ENCODE data around the gene TSPEAR. TPM values are rescaled to one million over a fixed set of nuclear protein-coding genes. Genes with fewer than 3 reads are reported as not detected.

TSPEAR gene
- total RNA-seq, 2 experiments from 2014 or later = not detected

DNA sequence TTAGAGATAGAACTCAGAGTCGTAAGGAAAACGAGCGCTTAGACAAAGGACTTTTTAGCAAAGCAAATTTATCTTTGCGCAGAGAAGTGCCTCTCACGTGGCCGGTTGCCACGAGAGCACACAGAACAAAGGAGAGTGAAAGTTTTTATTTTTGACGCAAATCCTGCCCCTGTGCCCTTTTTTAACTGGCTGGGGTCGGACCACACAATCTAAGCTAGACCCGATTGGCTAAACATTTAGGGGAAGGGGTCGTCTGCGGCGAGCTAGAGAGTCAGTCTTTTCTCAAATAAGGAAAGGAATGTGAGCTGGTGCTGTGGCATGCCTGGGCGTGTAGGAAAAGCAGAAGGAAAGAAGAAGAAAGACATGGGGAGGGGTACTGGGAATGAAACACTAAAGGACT lies 162.4 kb downstream of the TSPEAR start:
- intact Hi-C loops (cut with DNase I, micrococcal nuclease) = loop anchor here (5.0 to 10.0 kb wide), 2 partner anchors 66 to 108 kb away; partner anchors contain the start of genes KRTAP10-8 (in 1 of the 2) and KRTAP12-3 (in 1 of the 2)
- H3K4me1 Mint-ChIP-seq (ENCODE audit: low read depth) = peaks cover 33% of the 10 kb centered on the region
- POLR2A ChIA-PET = interaction anchor here (2.4 kb wide), 1 partner anchor 70 kb away, joined by 19 read pairs; no protein-coding TSS in a partner anchor
- DNase-seq = no peak
- peaks cover 15 to 18% of the 10 kb centered on the region in 2 experiments for H3K9me3 ChIP-seq (ENCODE audit: control insufficient read depth in 1 of 2, insufficient read depth in 1 of 2, low read length in 2 of 2)
- CTCF ChIA-PET = no interaction called here
- H3K36me3 Mint-ChIP-seq (ENCODE audit: low read depth) = peaks cover 45% of the 10 kb centered on the region
- H3K27ac ChIP-seq (ENCODE audit: low read depth in 1 of 2, low read length in 2 of 2) = no peak overlapping the region
- peak overlapping the region; percentile 90 for H3K27ac Mint-ChIP-seq
- TF ChIP-seq, protein P1, sequence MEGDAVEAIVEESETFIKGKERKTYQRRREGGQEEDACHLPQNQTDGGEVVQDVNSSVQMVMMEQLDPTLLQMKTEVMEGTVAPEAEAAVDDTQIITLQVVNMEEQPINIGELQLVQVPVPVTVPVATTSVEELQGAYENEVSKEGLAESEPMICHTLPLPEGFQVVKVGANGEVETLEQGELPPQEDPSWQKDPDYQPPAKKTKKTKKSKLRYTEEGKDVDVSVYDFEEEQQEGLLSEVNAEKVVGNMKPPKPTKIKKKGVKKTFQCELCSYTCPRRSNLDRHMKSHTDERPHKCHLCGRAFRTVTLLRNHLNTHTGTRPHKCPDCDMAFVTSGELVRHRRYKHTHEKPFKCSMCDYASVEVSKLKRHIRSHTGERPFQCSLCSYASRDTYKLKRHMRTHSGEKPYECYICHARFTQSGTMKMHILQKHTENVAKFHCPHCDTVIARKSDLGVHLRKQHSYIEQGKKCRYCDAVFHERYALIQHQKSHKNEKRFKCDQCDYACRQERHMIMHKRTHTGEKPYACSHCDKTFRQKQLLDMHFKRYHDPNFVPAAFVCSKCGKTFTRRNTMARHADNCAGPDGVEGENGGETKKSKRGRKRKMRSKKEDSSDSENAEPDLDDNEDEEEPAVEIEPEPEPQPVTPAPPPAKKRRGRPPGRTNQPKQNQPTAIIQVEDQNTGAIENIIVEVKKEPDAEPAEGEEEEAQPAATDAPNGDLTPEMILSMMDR (IDR thresholded peaks at IDR 0.05) = no peak
- no peaks in the 10 kb centered on the region for H3K27me3 Mint-ChIP-seq
- peaks cover 18% of the 10 kb centered on the region for H3K4me1 ChIP-seq (ENCODE audit: insufficient read depth, low read length)
- no peak for ATAC-seq (ENCODE audit: poor library complexity)
- peaks cover 24% of the 10 kb centered on the region for H3K9me3 Mint-ChIP-seq
- no peaks in the 10 kb centered on the region for H3K27me3 ChIP-seq (ENCODE audit: control insufficient read depth in 1 of 2, insufficient read depth in 2 of 2, low read length in 2 of 2)
- H3K4me3 Mint-ChIP-seq = peak overlapping the region; percentile 45
- H3K36me3 ChIP-seq (ENCODE audit: insufficient read depth, low read length) = no peaks in the 10 kb centered on the region
- no peak overlapping the region for H3K4me3 ChIP-seq (ENCODE audit: low read length)

DNA sequence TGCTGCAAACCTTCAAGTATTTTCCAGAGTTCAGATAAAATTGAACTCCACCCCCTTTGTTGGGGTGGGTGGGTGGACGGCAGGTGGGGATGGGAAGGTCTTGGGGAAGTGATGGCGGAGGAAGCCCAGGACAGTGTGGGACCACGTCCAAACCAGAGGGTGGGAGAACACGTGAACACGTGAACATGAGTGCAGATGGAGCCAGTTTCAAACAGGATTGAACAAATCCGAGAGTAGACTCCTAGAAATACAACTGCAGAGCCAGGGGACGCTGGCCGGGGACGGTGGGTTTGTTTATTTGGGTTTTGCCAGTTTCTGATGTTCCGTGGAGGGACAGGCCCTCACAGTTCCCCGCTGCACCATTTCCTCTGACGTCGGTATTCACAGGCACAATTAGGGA lies 163.0 kb downstream of the TSPEAR start:
- TF ChIP-seq, protein P1 (IDR thresholded peaks at IDR 0.05) = no peak
- Histone ChIP-seq H3K36me3 (ENCODE audit: insufficient read depth, low read length) (no peaks in the 10 kb centered on the region), H3K27ac (ENCODE audit: low read depth in 1 of 2, low read length in 2 of 2) (no peak overlapping the region), H3K9me3 (ENCODE audit: control insufficient read depth in 1 of 2, insufficient read depth in 1 of 2, low read length in 2 of 2) (peaks cover 13 to 18% of the 10 kb centered on the region in 2 experiments), H3K4me1 (ENCODE audit: insufficient read depth, low read length) (peaks cover 18% of the 10 kb centered on the region), H3K27me3 (ENCODE audit: control insufficient read depth in 1 of 2, insufficient read depth in 2 of 2, low read length in 2 of 2) (no peaks in the 10 kb centered on the region), H3K4me3 (ENCODE audit: low read length) (no peak overlapping the region)
- ChIA-PET CTCF (no interaction called here), POLR2A (interaction anchor here (1.4 to 2.4 kb wide), 4 partner anchors 32 to 161 kb away, joined by 4 to 19 read pairs (median 10); partner anchors contain the start of genes KRTAP10-5 and KRTAP12-3)
- intact Hi-C loops (cut with DNase I, micrococcal nuclease) = loop anchor here (5.0 to 10.0 kb wide), 2 partner anchors 66 to 109 kb away; partner anchors contain the start of genes KRTAP10-8 (in 1 of the 2) and KRTAP12-3 (in 1 of the 2)
- Mint-ChIP-seq H3K27ac (peak overlapping the region; percentile 90), H3K9me3 (peaks cover 22% of the 10 kb centered on the region), H3K4me3 (peak overlapping the region; percentile 83), H3K4me1 (ENCODE audit: low read depth) (peaks cover 33% of the 10 kb centered on the region), H3K27me3 (no peaks in the 10 kb centered on the region), H3K36me3 (ENCODE audit: low read depth) (peaks cover 44% of the 10 kb centered on the region)
- ATAC-seq (ENCODE audit: poor library complexity) (no peak), DNase-seq (no peak)

- Histone ChIP-seq H3K4me1 (ENCODE audit: insufficient read depth, low read length) (peaks cover 18% of the 10 kb centered on the region), H3K27ac (ENCODE audit: low read depth in 1 of 2, low read length in 2 of 2) (peak overlapping the region; percentile 6 to 72), H3K4me3 (ENCODE audit: low read length) (peak overlapping the region; percentile 38), H3K9me3 (ENCODE audit: control insufficient read depth in 1 of 2, insufficient read depth in 1 of 2, low read length in 2 of 2) (peaks cover 15% of the 10 kb centered on the region in 2 experiments), H3K27me3 (ENCODE audit: control insufficient read depth in 1 of 2, insufficient read depth in 2 of 2, low read length in 2 of 2) (no peaks in the 10 kb centered on the region), H3K36me3 (ENCODE audit: insufficient read depth, low read length) (no peaks in the 10 kb centered on the region)
- Mint-ChIP-seq H3K9me3 (peaks cover 19% of the 10 kb centered on the region), H3K36me3 (ENCODE audit: low read depth) (peaks cover 40% of the 10 kb centered on the region), H3K27ac (peak overlapping the region; percentile 90), H3K4me3 (peak overlapping the region; percentile 83), H3K27me3 (no peaks in the 10 kb centered on the region), H3K4me1 (ENCODE audit: low read depth) (peaks cover 33% of the 10 kb centered on the region)
- intact Hi-C loops (cut with DNase I, micrococcal nuclease) = loop anchor here (2.0 to 10.0 kb wide), 3 partner anchors 67 to 110 kb away; partner anchors contain the start of genes KRTAP10-8 (in 1 of the 2) and KRTAP12-3 (in 1 of the 2)
- ChIA-PET POLR2A (interaction anchor here (0.9 to 2.4 kb wide), 6 partner anchors 11 to 195 kb away, joined by 4 to 19 read pairs (median 6); partner anchors contain the start of genes KRTAP10-5 and KRTAP12-3), CTCF (interaction anchor here (0.9 kb wide), 1 partner anchor 119 kb away, joined by 3 read pairs; the partner anchor contains the start of gene KRTAP12-2)
- ATAC-seq (ENCODE audit: poor library complexity) = peak; percentile 94
- TF ChIP-seq, protein P1 (IDR thresholded peaks at IDR 0.05) = no peak
- DNase-seq = peak in 12 of 14 experiments; percentile 16 to 74 (median 36)
These were observed 163.6 kb downstream of the TSPEAR start for GRCh38 chr21:44547656-44548331.
